Kidney epithelial cell (primary cell): ENCODE measurements around the gene GPRASP1. TPM values are rescaled to one million over a fixed set of nuclear protein-coding genes. Genes with fewer than 3 reads are reported as not detected.
"Not testable (repeated sequence)": the region's sequence is repeated elsewhere in the genome, so short reads cannot be mapped to it uniquely, and the experiment has no call there.

Source experiments
- DNase-seq: peaks from one replicate; pipeline ENCODE4 v3.0.0-alpha.2; 2010; ENCODE audit warnings: low read depth
- H3K27me3 ChIP-seq: 2 replicates; pipeline ENCODE4 v1.6.0; 2011; ENCODE audit warnings: low read length; ENCODE audit not compliant: control insufficient read depth, insufficient read depth
- H3K36me3 ChIP-seq: 2 replicates; pipeline ENCODE4 v1.5.1; 2011; ENCODE audit warnings: low read length; ENCODE audit not compliant: control insufficient read depth, insufficient read depth
- H3K4me3 ChIP-seq: 2 replicates; pipeline ENCODE4 v1.5.1; 2011; ENCODE audit warnings: low read depth, mild to moderate bottlenecking, control low read depth, low read length
- total RNA-seq: library from RNA; depleted of rRNA; stranded (reverse); fragments of >200 nt; gene quantifications from 2 replicates; pipeline ENCODE4 v1.2.3, GENCODE V29; 2015
- TF ChIP-seq, protein P1 (sequence below): IDR thresholded peaks from 2 replicates; pipeline ENCODE4 v1.5.1; 2011; ENCODE audit warnings: mild to moderate bottlenecking, moderate library complexity, low read length, control low read depth, inconsistent platforms; ENCODE audit not compliant: insufficient read depth, poor library complexity, severe bottlenecking

Gene GPRASP1
- total RNA-seq, 1 donor from 2014 or later = 1.5 TPM

DNA sequence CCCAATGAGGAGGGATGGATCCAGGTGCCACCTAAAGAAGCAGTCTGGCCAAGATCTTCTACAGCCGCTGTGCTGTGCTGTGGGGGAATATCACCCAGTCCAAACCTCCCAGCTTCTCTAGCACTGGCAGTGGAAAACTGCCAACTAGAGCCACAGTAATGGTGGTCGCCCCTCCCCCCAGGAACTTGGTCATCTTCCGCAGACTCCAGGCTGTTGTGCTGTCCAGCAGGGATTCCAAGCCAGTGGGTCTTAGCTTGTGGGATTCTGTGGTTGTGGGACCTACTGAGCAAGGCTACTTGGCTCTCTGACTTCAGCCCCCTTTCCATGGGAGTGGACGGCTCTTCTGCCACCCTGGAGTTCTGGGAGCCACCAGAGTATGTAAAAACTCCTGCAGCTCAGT is 18.2 kb downstream of the GPRASP1 start:
- no peaks in the 10 kb centered on the region for H3K27me3 ChIP-seq
- no peak for DNase-seq
- TF ChIP-seq, protein P1, sequence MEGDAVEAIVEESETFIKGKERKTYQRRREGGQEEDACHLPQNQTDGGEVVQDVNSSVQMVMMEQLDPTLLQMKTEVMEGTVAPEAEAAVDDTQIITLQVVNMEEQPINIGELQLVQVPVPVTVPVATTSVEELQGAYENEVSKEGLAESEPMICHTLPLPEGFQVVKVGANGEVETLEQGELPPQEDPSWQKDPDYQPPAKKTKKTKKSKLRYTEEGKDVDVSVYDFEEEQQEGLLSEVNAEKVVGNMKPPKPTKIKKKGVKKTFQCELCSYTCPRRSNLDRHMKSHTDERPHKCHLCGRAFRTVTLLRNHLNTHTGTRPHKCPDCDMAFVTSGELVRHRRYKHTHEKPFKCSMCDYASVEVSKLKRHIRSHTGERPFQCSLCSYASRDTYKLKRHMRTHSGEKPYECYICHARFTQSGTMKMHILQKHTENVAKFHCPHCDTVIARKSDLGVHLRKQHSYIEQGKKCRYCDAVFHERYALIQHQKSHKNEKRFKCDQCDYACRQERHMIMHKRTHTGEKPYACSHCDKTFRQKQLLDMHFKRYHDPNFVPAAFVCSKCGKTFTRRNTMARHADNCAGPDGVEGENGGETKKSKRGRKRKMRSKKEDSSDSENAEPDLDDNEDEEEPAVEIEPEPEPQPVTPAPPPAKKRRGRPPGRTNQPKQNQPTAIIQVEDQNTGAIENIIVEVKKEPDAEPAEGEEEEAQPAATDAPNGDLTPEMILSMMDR = no peak
- no peaks in the 10 kb centered on the region for H3K36me3 ChIP-seq
- H3K4me3 ChIP-seq = no peak overlapping the region

GRCh38 chrX:102672856-102673255 is 21.6 kb downstream of the GPRASP1 start:
- Histone ChIP-seq H3K4me3 (no peak overlapping the region), H3K27me3 (no peaks in the 10 kb centered on the region), H3K36me3 (no peaks in the 10 kb centered on the region)
- DNase-seq = no peak
- TF ChIP-seq, protein P1 = no peak

DNA sequence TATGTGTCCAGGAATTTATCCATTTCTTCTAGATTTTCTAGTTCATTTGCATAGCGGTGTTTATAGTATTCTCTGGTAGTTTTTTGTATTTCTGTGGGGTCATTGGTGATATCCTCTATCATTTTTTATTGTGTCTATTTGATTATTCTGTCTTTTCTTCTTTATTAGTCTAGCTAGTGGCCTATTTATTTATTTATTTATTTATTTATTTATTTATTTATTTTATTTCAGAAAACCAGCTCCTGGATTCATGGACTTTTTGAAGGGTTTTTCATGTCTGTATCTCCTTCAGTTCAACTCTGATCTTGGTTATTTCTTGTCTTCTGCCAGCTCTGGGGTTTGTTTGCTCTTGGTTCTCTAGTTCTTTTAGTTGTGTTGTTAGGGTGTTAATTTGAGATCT is 26.2 kb downstream of the GPRASP1 start:
- H3K4me3 ChIP-seq, DNase-seq, H3K36me3 ChIP-seq, H3K27me3 ChIP-seq: not testable (repeated sequence)

DNA sequence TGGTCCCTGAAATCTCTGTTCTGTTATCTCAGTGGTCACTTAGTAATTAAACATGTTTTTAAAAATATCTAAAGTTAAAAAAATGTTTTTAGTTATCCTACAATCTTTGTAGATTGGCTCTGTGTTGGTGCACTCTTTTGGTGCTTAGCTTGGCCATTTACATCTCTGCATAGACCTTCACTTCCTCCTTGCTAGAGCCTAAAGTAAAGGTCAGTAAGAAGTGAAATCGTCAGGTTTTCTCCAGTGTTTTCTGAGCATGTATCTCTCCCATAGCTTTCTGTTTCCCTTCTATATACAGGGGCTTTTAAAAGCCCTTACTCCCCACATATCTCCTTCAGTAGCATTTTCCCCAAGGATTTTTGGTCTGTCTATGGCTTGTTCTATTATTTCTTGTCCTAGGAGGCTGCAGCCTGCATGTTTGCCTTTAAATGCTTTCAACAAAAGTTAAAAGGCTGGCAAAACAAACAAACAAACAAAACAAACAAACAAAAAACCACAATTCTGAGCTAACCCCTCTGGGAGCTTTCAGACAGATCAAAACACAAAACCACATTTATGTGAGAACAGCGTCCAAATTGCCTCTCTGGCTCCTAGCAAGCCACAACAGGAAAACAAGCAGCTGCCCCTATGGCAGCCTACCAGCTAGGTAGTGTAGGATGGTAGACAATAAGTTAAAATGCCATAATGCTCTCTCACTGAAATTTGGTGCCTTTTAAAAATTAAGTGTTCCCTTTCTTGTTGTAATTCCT is 33.7 kb downstream of the GPRASP1 start:
- no peaks in the 10 kb centered on the region for H3K27me3 ChIP-seq
- DNase-seq = no peak
- H3K4me3 ChIP-seq = no peak overlapping the region
- no peaks in the 10 kb centered on the region for H3K36me3 ChIP-seq
- TF ChIP-seq, protein P1 = no peak

DNA sequence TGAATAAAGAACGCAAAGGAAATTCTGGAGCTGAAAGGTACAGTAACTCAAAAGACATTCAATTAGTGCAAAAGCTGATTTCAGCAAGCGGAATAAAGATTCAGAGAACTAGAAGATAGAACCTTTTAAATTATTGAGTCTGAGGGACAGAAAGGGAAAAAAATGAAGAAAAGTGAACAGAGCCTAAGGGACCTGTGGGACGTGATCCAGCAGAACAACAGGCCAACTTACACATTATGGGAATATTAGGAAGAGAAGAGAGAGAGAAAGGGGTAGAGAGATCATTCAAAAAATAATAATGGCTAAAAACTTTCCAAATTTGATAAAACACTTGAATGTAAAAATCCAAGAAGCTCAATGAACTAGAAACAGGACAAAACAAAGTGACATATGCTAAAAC is 43.5 kb downstream of the GPRASP1 start:
- Histone ChIP-seq H3K27me3 (no peaks in the 10 kb centered on the region), H3K4me3 (no peak overlapping the region), H3K36me3 (no peaks in the 10 kb centered on the region)
- no peak for DNase-seq
- TF ChIP-seq, protein P1 = no peak

- Histone ChIP-seq H3K4me3 (no peak overlapping the region), H3K36me3 (no peaks in the 10 kb centered on the region), H3K27me3 (no peaks in the 10 kb centered on the region)
- TF ChIP-seq, protein P1 = no peak
- no peak for DNase-seq
These were observed 45.0 kb downstream of the GPRASP1 start for GRCh38 chrX:102696306-102696705.
